DND-41 (cell line): ENCODE data around the gene ABCD4.

Source experiments
- EZH2 ChIP-seq: IDR thresholded peaks from 3 replicates; pipeline ENCODE4 v1.6.1; 2012; ENCODE audit warnings: borderline replicate concordance, low read depth, mild to moderate bottlenecking, moderate library complexity, low read length, inconsistent platforms; ENCODE audit not compliant: severe bottlenecking
- TF ChIP-seq, protein P1 (sequence below): IDR thresholded peaks from 2 replicates; pipeline ENCODE4 v1.5.1; 2012; ENCODE audit warnings: borderline replicate concordance, low read length, moderate library complexity, mild to moderate bottlenecking; ENCODE audit not compliant: poor library complexity, severe bottlenecking; ENCODE audit errors: extremely low read depth

DNA sequence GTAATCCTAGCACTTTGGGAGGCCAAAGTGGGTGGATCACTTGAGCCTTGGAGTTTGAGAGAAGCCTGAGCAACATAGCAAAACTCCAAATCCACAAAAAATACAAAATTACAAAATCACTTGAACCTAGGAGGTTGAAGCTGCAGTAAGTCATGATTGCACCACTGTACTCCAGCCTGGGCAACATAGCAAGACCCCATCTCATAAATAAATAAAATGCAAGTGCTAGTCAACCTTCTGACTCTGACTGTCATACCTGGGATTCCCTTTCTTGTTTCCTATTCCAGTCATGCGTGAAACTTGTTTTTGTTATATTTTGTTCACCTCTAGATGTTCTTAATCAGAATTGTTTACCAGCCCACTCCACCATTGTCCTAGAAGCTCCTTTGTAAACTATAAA is 31.4 kb downstream of the ABCD4 start:
- TF ChIP-seq, protein P1, sequence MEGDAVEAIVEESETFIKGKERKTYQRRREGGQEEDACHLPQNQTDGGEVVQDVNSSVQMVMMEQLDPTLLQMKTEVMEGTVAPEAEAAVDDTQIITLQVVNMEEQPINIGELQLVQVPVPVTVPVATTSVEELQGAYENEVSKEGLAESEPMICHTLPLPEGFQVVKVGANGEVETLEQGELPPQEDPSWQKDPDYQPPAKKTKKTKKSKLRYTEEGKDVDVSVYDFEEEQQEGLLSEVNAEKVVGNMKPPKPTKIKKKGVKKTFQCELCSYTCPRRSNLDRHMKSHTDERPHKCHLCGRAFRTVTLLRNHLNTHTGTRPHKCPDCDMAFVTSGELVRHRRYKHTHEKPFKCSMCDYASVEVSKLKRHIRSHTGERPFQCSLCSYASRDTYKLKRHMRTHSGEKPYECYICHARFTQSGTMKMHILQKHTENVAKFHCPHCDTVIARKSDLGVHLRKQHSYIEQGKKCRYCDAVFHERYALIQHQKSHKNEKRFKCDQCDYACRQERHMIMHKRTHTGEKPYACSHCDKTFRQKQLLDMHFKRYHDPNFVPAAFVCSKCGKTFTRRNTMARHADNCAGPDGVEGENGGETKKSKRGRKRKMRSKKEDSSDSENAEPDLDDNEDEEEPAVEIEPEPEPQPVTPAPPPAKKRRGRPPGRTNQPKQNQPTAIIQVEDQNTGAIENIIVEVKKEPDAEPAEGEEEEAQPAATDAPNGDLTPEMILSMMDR, result no peak
- no peak for TF ChIP-seq EZH2
